ENCODE measurements around the gene NALCN. TPM values are rescaled to one million over a fixed set of nuclear protein-coding genes. Genes with fewer than 3 reads are reported as not detected.

The NALCN gene
- total and polyA plus RNA-seq, 10 donors, result 0.02 to 0.13 (median 0.09) TPM; not detected in 2

DNA sequence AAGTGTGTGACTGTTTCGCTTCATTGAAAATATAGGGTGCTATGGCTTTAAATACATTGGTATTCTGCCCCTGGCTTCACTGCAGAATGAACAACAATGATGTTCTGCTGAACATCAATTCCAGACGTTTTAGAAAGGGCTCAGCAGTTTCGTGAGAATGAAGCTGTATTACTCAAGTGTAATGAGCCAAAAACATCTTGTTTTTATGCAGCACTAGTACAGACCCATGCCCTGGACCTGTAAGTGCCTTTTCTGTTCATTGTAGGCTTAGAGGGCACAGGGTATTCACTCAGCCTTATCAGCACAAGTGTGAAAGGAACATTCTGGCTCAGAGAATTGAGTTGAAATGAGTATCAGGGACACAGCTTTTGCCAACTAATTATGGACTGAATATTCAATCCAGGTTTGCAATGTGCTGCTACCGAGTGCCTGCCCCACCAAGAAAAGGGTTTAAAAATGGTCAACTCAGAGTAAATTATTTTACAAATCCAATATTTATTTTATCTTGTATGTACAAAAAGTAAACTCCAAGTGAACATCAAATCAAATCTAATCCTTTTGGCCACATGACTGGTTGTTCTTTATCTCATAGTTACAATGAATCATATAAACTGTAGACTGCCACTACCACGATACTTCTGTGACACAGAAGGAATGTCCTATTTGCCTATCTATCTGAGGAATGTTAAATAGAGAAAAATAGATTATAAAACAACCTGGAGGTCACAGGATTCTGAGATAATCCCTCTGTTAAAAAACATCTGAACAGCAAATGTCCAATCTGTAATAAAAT lies 362.8 kb downstream of the NALCN start:
- TF ChIP-seq POLR2A (IDR thresholded peaks at IDR 0.05) (no peak), POLR2AphosphoS5 (IDR thresholded peaks at IDR 0.05) (no peak)
- TF ChIP-seq, protein P1, sequence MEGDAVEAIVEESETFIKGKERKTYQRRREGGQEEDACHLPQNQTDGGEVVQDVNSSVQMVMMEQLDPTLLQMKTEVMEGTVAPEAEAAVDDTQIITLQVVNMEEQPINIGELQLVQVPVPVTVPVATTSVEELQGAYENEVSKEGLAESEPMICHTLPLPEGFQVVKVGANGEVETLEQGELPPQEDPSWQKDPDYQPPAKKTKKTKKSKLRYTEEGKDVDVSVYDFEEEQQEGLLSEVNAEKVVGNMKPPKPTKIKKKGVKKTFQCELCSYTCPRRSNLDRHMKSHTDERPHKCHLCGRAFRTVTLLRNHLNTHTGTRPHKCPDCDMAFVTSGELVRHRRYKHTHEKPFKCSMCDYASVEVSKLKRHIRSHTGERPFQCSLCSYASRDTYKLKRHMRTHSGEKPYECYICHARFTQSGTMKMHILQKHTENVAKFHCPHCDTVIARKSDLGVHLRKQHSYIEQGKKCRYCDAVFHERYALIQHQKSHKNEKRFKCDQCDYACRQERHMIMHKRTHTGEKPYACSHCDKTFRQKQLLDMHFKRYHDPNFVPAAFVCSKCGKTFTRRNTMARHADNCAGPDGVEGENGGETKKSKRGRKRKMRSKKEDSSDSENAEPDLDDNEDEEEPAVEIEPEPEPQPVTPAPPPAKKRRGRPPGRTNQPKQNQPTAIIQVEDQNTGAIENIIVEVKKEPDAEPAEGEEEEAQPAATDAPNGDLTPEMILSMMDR (IDR thresholded peaks at IDR 0.05 in 8 of 11, conservative IDR thresholded peaks at IDR 0.05 in 3 of 11), result no peak

DNA sequence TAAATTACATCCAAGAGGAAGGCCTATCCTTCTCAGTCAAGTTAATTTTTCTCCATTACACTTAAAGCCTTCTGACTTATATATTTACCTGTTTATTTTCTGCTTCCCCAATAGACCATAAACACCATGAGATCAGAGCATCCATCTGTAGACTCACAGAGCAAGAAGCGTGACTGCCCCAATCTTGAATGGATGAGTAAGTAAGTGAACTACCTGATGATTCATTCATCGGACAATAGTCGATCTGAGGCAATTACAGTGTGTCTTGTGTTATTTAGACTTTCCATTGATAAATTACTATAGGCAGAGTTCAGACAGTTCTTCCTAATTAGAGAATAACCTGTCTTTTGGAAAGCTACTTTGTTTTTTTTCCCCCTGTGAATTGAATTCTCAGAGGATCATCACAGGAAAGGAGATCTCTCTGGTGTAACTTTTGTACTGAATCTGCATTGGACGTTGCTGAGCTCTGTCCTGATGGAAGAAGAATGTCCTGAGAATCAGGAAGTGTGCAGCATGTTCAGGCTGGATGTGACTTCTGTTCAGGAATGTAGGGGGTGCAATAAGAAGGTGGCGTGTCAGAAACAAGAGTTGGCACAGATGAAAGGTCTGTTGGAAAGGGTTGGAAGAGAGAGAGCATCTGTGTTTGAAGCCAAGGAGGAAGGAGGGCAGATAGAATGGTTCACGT lies 367.0 kb downstream of the NALCN start:
- Histone ChIP-seq H3K9me3 (peaks cover 0 to 17% (median 0%) of the 10 kb centered on the region in 8 donors), H3K27me3 (replicated peaks in 1 of 7) (peaks cover 0 to 3% (median 0%) of the 10 kb centered on the region in 7 donors), H3K27ac (no peak overlapping the region), H3K4me1 (no peaks in the 10 kb centered on the region), H3K4me3 (no peak overlapping the region), H3K36me3 (no peaks in the 10 kb centered on the region)
- intact Hi-C loops (cut with DNase I; ENCODE audit: low total_unique reads), result no loop called here
- WGBS, 5 donors, result 56 to 68% (median 66%) methylated on average over 6 of the region's 6 CpGs
- TF ChIP-seq, protein P1 (IDR thresholded peaks at IDR 0.05 in 8 of 11, conservative IDR thresholded peaks at IDR 0.05 in 3 of 11), result no peak
- no peak for TF ChIP-seq POLR2AphosphoS5 (IDR thresholded peaks at IDR 0.05)
- no peak for TF ChIP-seq POLR2A (IDR thresholded peaks at IDR 0.05)
- DNase-seq, result no peak

More for the DNA sequence above, 362.8 kb downstream of the NALCN start:
- Histone ChIP-seq H3K27me3 (replicated peaks in 1 of 7) (peaks cover 0 to 9% (median 0%) of the 10 kb centered on the region in 7 donors), H3K36me3 (no peaks in the 10 kb centered on the region), H3K27ac (no peak overlapping the region), H3K4me3 (no peak overlapping the region), H3K4me1 (peaks cover 0 to 3% (median 0%) of the 10 kb centered on the region in 6 donors), H3K9me3 (no peaks in the 10 kb centered on the region)
- WGBS, 5 donors, result 58 to 72% (median 64%) methylated on average over 5 of the region's 5 CpGs
- intact Hi-C loops (cut with DNase I; ENCODE audit: low total_unique reads), result no loop called here
- DNase-seq, result no peak

DNA sequence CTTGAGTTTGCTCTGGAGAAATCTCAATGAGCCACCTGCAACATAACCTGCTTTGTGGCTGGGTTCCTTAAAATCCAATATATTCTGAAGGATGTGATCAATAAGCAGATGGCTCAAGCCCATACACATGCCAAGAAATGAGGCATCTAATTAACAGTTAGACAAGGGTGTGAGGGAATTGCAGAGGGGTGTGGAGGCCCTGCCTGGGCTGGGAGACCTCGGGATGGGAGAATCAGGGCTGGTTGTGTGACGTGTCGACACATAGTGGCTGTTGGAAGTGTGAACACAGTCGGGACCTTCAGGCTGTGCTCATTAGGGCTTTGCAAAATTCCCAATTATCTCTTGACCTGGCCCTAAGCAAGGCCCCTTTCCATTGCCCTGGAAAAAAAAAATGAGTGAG lies 379.8 kb downstream of the NALCN start:
- Histone ChIP-seq H3K4me1 (no peaks in the 10 kb centered on the region), H3K27me3 (replicated peaks in 1 of 7) (peaks cover 0 to 9% (median 0%) of the 10 kb centered on the region in 7 donors), H3K9me3 (peaks cover 0 to 38% (median 15%) of the 10 kb centered on the region in 8 donors), H3K27ac (no peak overlapping the region), H3K36me3 (no peaks in the 10 kb centered on the region), H3K4me3 (no peak overlapping the region)
- 63 to 76% (median 66%) methylated on average over 4 of the region's 4 CpGs for WGBS, 5 donors
- TF ChIP-seq POLR2AphosphoS5 (IDR thresholded peaks at IDR 0.05), result no peak
- no peak for TF ChIP-seq POLR2A (IDR thresholded peaks at IDR 0.05)
- TF ChIP-seq, protein P1 (IDR thresholded peaks at IDR 0.05 in 8 of 11, conservative IDR thresholded peaks at IDR 0.05 in 3 of 11), result no peak
- intact Hi-C loops (cut with DNase I; ENCODE audit: low total_unique reads), result no loop called here
- DNase-seq, result no peak

GRCh38 chr13:101035119-101035620 lies 381.1 kb downstream of the NALCN start:
- WGBS, 5 donors, result 78 to 83% (median 80%) methylated on average over 6 of the region's 6 CpGs
- Histone ChIP-seq H3K36me3 (no peaks in the 10 kb centered on the region), H3K27ac (no peak overlapping the region), H3K27me3 (replicated peaks in 1 of 7) (peaks cover 0 to 9% (median 0%) of the 10 kb centered on the region in 7 donors), H3K4me3 (no peak overlapping the region), H3K4me1 (no peaks in the 10 kb centered on the region), H3K9me3 (peaks cover 0 to 27% (median 9%) of the 10 kb centered on the region in 8 donors)
- TF ChIP-seq, protein P1 (IDR thresholded peaks at IDR 0.05 in 8 of 11, conservative IDR thresholded peaks at IDR 0.05 in 3 of 11), result no peak
- TF ChIP-seq POLR2A (IDR thresholded peaks at IDR 0.05) (no peak), POLR2AphosphoS5 (IDR thresholded peaks at IDR 0.05) (no peak)
- no peak for DNase-seq
- intact Hi-C loops (cut with DNase I; ENCODE audit: low total_unique reads), result no loop called here
